Measurements from ENCODE around the gene IFNB1.

The IFNB1 gene

GRCh38 chr9:21097817-21098216, 20.1 kb upstream of the IFNB1 start:
- Histone ChIP-seq H4K20me1 (ENCODE audit: insufficient read depth) (no peaks in the 10 kb centered on the region), H3K4me2 (peak overlapping the region; percentile 65; the same call in 1 of the 2 replicates), H2AFZ (ENCODE audit: low read depth) (no peak overlapping the region), H3K9ac (no peak overlapping the region), H3K27me3 (ENCODE audit: insufficient read depth, low read depth) (no peaks in the 10 kb centered on the region), H3K36me3 (ENCODE audit: insufficient read depth) (no peaks in the 10 kb centered on the region), H3K4me3 (IDR thresholded peaks at IDR 0.05; ENCODE audit: insufficient read depth, low read depth, low read length) (no peak overlapping the region), H3K27ac (no peak overlapping the region), H3K79me2 (ENCODE audit: insufficient read depth, low read depth) (no peaks in the 10 kb centered on the region), H3K4me1 (ENCODE audit: low read depth, poor library complexity, severe bottlenecking) (peaks cover 35% of the 10 kb centered on the region)
- TF ChIP-seq, protein P1, sequence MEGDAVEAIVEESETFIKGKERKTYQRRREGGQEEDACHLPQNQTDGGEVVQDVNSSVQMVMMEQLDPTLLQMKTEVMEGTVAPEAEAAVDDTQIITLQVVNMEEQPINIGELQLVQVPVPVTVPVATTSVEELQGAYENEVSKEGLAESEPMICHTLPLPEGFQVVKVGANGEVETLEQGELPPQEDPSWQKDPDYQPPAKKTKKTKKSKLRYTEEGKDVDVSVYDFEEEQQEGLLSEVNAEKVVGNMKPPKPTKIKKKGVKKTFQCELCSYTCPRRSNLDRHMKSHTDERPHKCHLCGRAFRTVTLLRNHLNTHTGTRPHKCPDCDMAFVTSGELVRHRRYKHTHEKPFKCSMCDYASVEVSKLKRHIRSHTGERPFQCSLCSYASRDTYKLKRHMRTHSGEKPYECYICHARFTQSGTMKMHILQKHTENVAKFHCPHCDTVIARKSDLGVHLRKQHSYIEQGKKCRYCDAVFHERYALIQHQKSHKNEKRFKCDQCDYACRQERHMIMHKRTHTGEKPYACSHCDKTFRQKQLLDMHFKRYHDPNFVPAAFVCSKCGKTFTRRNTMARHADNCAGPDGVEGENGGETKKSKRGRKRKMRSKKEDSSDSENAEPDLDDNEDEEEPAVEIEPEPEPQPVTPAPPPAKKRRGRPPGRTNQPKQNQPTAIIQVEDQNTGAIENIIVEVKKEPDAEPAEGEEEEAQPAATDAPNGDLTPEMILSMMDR (conservative IDR thresholded peaks at IDR 0.05; ENCODE audit: low read depth, low read length): no peak

DNA sequence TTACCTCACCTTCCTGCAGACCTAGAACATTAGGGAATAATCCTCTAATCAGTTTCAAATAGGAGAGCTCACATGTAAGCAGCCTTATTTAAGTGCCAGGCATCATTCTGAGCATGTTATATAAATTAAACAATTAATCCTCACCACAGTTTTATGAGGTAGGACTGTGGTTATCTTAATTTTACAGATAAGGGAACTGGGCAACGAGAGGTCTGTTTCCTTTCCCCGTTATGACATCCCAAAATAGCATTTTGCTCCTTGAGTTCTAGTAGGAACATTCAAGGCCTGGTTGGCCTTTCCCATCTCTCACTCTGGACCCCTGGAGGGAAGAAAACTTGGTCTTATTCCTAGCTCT, 19.1 kb upstream of the IFNB1 start:
- H3K4me1 ChIP-seq (ENCODE audit: low read depth, poor library complexity, severe bottlenecking): peaks cover 35% of the 10 kb centered on the region
- H3K36me3 ChIP-seq (ENCODE audit: insufficient read depth): no peaks in the 10 kb centered on the region
- peak overlapping the region; percentile 41 for H3K27ac ChIP-seq
- peak overlapping the region; percentile 65 for H3K4me2 ChIP-seq
- H3K27me3 ChIP-seq (ENCODE audit: insufficient read depth, low read depth): no peaks in the 10 kb centered on the region
- peak overlapping the region; percentile 84 for H2AFZ ChIP-seq (ENCODE audit: low read depth)
- H3K9ac ChIP-seq: peak overlapping the region; percentile 26; the same call in 1 of the 2 replicates
- H3K79me2 ChIP-seq (ENCODE audit: insufficient read depth, low read depth): no peaks in the 10 kb centered on the region
- H4K20me1 ChIP-seq (ENCODE audit: insufficient read depth): no peaks in the 10 kb centered on the region
- TF ChIP-seq, protein P1 (conservative IDR thresholded peaks at IDR 0.05; ENCODE audit: low read depth, low read length): no peak
- no peak overlapping the region for H3K4me3 ChIP-seq (IDR thresholded peaks at IDR 0.05; ENCODE audit: insufficient read depth, low read depth, low read length)

GRCh38 chr9:21096172-21096900, 18.6 kb upstream of the IFNB1 start:
- no peak overlapping the region for H3K4me3 ChIP-seq (IDR thresholded peaks at IDR 0.05; ENCODE audit: insufficient read depth, low read depth, low read length)
- H3K36me3 ChIP-seq (ENCODE audit: insufficient read depth): no peaks in the 10 kb centered on the region
- TF ChIP-seq, protein P1 (conservative IDR thresholded peaks at IDR 0.05; ENCODE audit: low read depth, low read length): no peak
- H4K20me1 ChIP-seq (ENCODE audit: insufficient read depth): no peaks in the 10 kb centered on the region
- H3K9ac ChIP-seq: peak overlapping the region; percentile 26; the same call in 1 of the 2 replicates
- H3K27ac ChIP-seq: peak overlapping the region; percentile 41
- no peaks in the 10 kb centered on the region for H3K27me3 ChIP-seq (ENCODE audit: insufficient read depth, low read depth)
- peak overlapping the region; percentile 65 for H3K4me2 ChIP-seq
- no peaks in the 10 kb centered on the region for H3K79me2 ChIP-seq (ENCODE audit: insufficient read depth, low read depth)
- peaks cover 35% of the 10 kb centered on the region for H3K4me1 ChIP-seq (ENCODE audit: low read depth, poor library complexity, severe bottlenecking)
- peak overlapping the region; percentile 84 for H2AFZ ChIP-seq (ENCODE audit: low read depth)

GRCh38 chr9:21095561-21095960, 17.8 kb upstream of the IFNB1 start:
- no peaks in the 10 kb centered on the region for H4K20me1 ChIP-seq (ENCODE audit: insufficient read depth)
- no peaks in the 10 kb centered on the region for H3K79me2 ChIP-seq (ENCODE audit: insufficient read depth, low read depth)
- H3K4me1 ChIP-seq (ENCODE audit: low read depth, poor library complexity, severe bottlenecking): peaks cover 35% of the 10 kb centered on the region
- H3K27me3 ChIP-seq (ENCODE audit: insufficient read depth, low read depth): no peaks in the 10 kb centered on the region
- H3K4me3 ChIP-seq (IDR thresholded peaks at IDR 0.05; ENCODE audit: insufficient read depth, low read depth, low read length): no peak overlapping the region
- H3K4me2 ChIP-seq: no peak overlapping the region
- no peaks in the 10 kb centered on the region for H3K36me3 ChIP-seq (ENCODE audit: insufficient read depth)
- TF ChIP-seq, protein P1 (conservative IDR thresholded peaks at IDR 0.05; ENCODE audit: low read depth, low read length): no peak
- peak overlapping the region; percentile 26; the same call in 1 of the 2 replicates for H3K9ac ChIP-seq
- H2AFZ ChIP-seq (ENCODE audit: low read depth): peak overlapping the region; percentile 84; the same call in 1 of the 2 replicates
- peak overlapping the region; percentile 41; the same call in 1 of the 2 replicates for H3K27ac ChIP-seq

All from KMS-11 (cell line).